ENCODE data around the gene TOX2.

TOX2 gene

GRCh38 chr20:44020406-44021148 is 105.9 kb downstream of the TOX2 start:
- no peak for DNase-seq

GRCh38 chr20:44021186-44021585 is 106.5 kb downstream of the TOX2 start:
- no peak for DNase-seq

GRCh38 chr20:44021900-44022299 is 107.2 kb downstream of the TOX2 start:
- no peak for DNase-seq

- DNase-seq: no peak
Observed at GRCh38 chr20:44022464-44022863, 107.8 kb downstream of the TOX2 start.

- no peak for DNase-seq
Observed at GRCh38 chr20:44023515-44024371, 109.1 kb downstream of the TOX2 start.

GRCh38 chr20:44024820-44025580 is 110.3 kb downstream of the TOX2 start:
- DNase-seq: no peak

- no peak for DNase-seq
Observed at GRCh38 chr20:44025756-44026155, 111.1 kb downstream of the TOX2 start.

- DNase-seq: no peak
Observed at GRCh38 chr20:44026647-44027342, 112.1 kb downstream of the TOX2 start.

GRCh38 chr20:44027343-44028002 is 112.8 kb downstream of the TOX2 start:
- no peak for DNase-seq

- no peak for DNase-seq
Observed at GRCh38 chr20:44028003-44028730, 113.5 kb downstream of the TOX2 start.

- no peak for DNase-seq
Observed at GRCh38 chr20:44028868-44029847, 114.5 kb downstream of the TOX2 start.

- DNase-seq: no peak
Observed at GRCh38 chr20:44029848-44030230, 115.2 kb downstream of the TOX2 start.

GRCh38 chr20:44030394-44030793 is 115.7 kb downstream of the TOX2 start:
- no peak for DNase-seq

GRCh38 chr20:44031001-44031574 is 116.4 kb downstream of the TOX2 start:
- no peak for DNase-seq

- DNase-seq: no peak
Observed at GRCh38 chr20:44031781-44032582, 117.3 kb downstream of the TOX2 start.

GRCh38 chr20:44032583-44033331 is 118.1 kb downstream of the TOX2 start:
- no peak for DNase-seq

GRCh38 chr20:44033344-44033743 is 118.7 kb downstream of the TOX2 start:
- DNase-seq: no peak

- no peak for DNase-seq
Observed at GRCh38 chr20:44033873-44034272, 119.2 kb downstream of the TOX2 start.
